Measurements from ENCODE around the gene PDLIM7.

The PDLIM7 gene

DNA sequence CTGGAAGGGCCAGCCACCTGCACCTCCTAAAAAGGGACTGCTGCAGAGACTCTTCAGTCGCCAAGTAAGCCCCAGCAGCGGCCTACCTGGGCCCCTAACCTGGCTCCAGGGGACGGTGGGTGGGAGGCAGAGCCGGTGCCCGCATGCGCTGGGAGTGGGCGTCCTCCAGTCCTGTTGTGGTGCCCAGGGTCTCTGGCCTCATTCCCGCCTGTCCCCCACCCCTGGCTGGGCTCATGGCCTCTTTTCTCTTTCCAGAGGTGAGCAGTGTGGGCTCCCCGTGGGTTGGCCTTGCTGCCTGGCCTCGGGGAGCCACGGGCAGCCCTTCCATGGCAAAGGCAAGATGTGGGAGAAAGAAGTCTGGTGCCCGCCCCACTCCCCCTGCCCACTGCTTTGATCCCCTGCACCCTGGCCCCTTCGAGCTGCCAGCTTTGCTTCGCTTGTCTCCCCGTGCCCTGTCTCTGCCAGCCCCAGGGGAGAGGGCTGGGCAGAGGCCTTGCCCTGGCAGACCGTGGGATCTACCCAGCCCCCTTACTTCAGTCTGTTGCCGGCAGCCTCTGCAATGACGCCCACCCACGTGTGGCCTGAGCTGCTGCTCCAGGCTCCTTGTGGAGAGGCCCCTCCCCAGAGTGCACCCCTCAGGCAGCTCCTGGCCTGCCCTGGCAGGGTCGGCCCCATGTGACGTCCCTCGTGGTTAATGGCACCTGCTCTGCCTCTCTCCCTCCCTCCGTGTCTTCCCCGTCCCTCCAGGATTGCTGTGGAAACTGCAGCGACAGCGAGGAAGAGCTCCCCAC is 56.2 kb downstream of the PDLIM7 start:
- DNase-seq: no peak

- DNase-seq: no peak
Measured at GRCh38 chr5:177440211-177440989, 57.0 kb downstream of the PDLIM7 start.

- DNase-seq: no peak
Measured at GRCh38 chr5:177439518-177440053, 57.8 kb downstream of the PDLIM7 start.

DNA sequence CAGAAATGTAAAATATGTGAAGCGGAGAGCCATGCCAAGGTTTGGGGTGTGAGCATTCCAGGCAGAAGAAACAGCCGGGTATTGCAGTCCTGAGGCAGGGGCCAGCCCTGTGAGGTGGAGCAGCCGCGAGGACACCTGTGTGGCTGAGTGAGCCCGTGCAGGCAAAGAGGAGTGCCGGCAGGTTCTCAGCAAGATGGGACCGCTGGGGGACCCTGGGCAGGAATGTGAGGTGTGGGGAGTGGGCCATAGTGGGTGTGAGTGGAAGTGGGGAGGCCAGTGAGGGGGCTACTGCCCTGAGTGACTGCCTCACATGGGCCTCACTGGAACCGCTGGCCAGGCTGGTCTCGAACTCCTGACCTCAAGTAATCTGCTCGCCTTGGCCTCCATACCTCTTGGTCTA is 58.9 kb downstream of the PDLIM7 start:
- no peak for DNase-seq

DNA sequence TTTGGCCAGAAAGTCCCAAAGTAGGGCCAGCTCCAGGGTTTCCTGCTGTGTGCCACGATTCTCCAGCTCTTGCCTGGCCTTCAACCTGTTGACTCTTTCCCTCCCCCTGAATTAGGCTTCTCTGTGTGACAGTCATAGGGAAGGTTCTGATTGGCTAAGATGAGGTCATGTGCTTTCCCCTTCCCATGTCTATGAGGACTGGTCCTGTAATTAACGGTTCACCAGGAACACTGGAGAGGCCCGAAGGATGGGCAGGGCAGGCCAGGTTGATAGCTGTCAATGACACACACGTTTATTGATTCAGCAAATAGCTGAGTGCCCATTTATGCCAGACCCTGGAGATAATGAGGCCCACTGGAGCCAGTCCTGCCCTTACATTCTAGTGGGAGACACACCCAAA is 59.8 kb downstream of the PDLIM7 start:
- no peak for DNase-seq

DNA sequence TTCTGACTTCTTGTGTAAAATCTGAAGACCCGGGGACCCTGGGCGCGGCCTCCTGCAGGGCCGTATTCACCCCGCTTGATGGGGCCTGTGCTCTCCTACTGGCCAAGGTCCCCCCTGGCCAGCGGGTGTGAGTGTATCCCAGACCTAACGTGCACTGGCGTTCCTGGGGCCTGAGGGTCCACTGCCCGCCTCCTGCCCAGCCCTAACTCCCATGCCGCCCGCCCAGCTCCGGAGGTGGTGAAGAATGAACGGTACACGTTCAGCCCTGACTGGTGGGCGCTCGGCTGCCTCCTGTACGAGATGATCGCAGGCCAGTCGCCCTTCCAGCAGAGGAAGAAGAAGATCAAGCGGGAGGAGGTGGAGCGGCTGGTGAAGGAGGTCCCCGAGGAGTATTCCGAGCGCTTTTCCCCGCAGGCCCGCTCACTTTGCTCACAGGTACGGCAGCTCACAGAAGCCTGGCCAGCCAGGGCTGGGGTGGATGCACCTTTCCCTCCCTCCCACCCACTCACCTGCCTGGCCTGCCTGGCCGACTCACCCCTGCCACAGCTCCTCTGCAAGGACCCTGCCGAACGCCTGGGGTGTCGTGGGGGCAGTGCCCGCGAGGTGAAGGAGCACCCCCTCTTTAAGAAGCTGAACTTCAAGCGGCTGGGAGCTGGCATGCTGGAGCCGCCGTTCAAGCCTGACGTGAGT is 61.4 kb downstream of the PDLIM7 start:
- no peak for DNase-seq

- no peak for DNase-seq
Measured at GRCh38 chr5:177434942-177435738, 62.3 kb downstream of the PDLIM7 start.

- DNase-seq: peak in 1 of 4 experiments; percentile 35
Measured at GRCh38 chr5:177434437-177434836, 63.0 kb downstream of the PDLIM7 start.

DNA sequence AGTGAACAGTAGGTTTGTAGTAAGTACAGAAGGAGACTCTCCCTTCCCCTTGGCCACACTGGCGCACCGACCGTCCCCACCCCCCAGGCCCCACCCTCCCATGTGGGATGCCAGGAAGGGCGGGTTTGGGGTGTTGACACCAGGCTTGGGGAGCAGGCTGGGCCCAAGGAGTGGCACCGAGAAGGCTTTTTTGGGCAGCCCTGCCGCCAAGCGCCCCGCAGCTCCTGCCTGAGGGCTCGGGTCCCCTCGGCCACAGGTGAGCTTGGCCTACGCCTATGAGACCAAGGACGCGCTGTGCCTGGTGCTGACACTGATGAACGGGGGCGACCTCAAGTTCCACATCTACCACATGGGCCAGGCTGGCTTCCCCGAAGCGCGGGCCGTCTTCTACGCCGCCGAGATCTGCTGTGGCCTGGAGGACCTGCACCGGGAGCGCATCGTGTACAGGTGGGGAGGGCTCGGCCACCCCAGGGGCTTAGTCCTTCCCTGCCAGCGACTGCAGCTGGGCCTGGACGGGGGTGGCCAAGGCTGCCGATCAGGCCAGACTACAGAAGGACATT is 63.7 kb downstream of the PDLIM7 start:
- DNase-seq: no peak
